PC-9 (cell line): ENCODE results near the gene FRZB. TPM values are rescaled to one million over a fixed set of nuclear protein-coding genes. Genes with fewer than 3 reads are reported as not detected.

Source experiments
- BruUV-seq: library from RNA; stranded (reverse); fragments of 400-500 nt; replicated peaks from 2 replicates; lab custom pipeline; 2021; lab: Mats Ljungman, UMichigan
- CTCF ChIA-PET: fragments of 300-600 bp; sonication (Branson Sonifier 250); formaldehyde crosslinking; loops from one replicate; lab custom pipeline; 2022; ENCODE audit warnings: antibody characterized with exemption; lab: Charles Lee
- POLR2A ChIA-PET: fragments of 300-600 bp; sonication (Branson Sonifier 250); formaldehyde crosslinking; loops from one replicate; lab custom pipeline; 2022; ENCODE audit warnings: antibody characterized with exemption; ENCODE audit not compliant: unreplicated experiment; lab: Charles Lee
- DNase-seq, 2 experiments: peaks; one replicate each; pipeline versions ENCODE4 v3.0.0 to v3.0.0-alpha.2; 2015 to 2022; ENCODE audit warnings: mixed read lengths in 1 of 2
- H2AFZ ChIP-seq: fragments of 200-600 bp; sonication (generic); 2 replicates; pipeline ENCODE4 v1.8.1; 2017; ENCODE audit warnings: antibody characterized with exemption
- H3F3A ChIP-seq: fragments of 200-600 bp; sonication (generic); 2 replicates; pipeline ENCODE4 v1.8.1; 2017; ENCODE audit warnings: antibody characterized with exemption, mild to moderate bottlenecking, low read depth; ENCODE audit not compliant: insufficient read depth
- H3K27ac ChIP-seq: fragments of 200-600 bp; sonication (generic); 2 replicates; pipeline ENCODE4 v1.6.1; 2016; ENCODE audit warnings: mixed run types
- H3K27me3 ChIP-seq: fragments of 200-600 bp; sonication (generic); 2 replicates; pipeline ENCODE4 v1.6.1; 2016; ENCODE audit warnings: low read depth, mixed run types; ENCODE audit not compliant: insufficient read depth
- H3K36me3 ChIP-seq: fragments of 200-600 bp; sonication (generic); 2 replicates; pipeline ENCODE4 v1.6.1; 2016; ENCODE audit warnings: low read depth, mixed run types
- H3K4me1 ChIP-seq: fragments of 200-600 bp; sonication (generic); replicated peaks from 2 replicates; pipeline ENCODE4 v1.6.1; 2016; ENCODE audit warnings: mixed run types; ENCODE audit not compliant: insufficient read depth
- H3K4me2 ChIP-seq: fragments of 200-600 bp; sonication (generic); 2 replicates; pipeline ENCODE4 v1.6.1; 2017; ENCODE audit warnings: mixed run types
- H3K4me3 ChIP-seq: fragments of 200-600 bp; sonication (generic); 2 replicates; pipeline ENCODE4 v1.6.1; 2016; ENCODE audit warnings: mixed run types
- H3K79me2 ChIP-seq: fragments of 200-600 bp; sonication (generic); 2 replicates; pipeline ENCODE4 v1.6.1; 2017; ENCODE audit warnings: low read depth, mixed run types
- H3K9me2 ChIP-seq: fragments of 200-600 bp; sonication (generic); 2 replicates; pipeline ENCODE4 v1.8.1; 2017; ENCODE audit warnings: mild to moderate bottlenecking; ENCODE audit not compliant: insufficient read depth
- H3K9me3 ChIP-seq: fragments of 200-600 bp; sonication (generic); 2 replicates; pipeline ENCODE4 v1.8.1; 2016; ENCODE audit warnings: low read depth; ENCODE audit not compliant: insufficient read depth
- H4K20me1 ChIP-seq: fragments of 200-600 bp; sonication (generic); 2 replicates; pipeline ENCODE4 v1.8.1; 2017; ENCODE audit not compliant: insufficient read depth
- CTCF ChIP-seq: fragments of 200-600 bp; sonication (generic); conservative IDR thresholded peaks from 2 replicates; pipeline ENCODE4 v1.6.1; 2017; ENCODE audit warnings: mixed run types, antibody characterized with exemption, mild to moderate bottlenecking, moderate library complexity
- EZH2 ChIP-seq: fragments of 200-600 bp; sonication (generic); IDR thresholded peaks from 2 replicates; pipeline ENCODE4 v1.8.0; 2017; ENCODE audit warnings: antibody characterized with exemption, low read depth
- intact Hi-C: fragments of 100-400 bp; cut with micrococcal nuclease; formaldehyde crosslinking; loops from one replicate; pipeline ENCODE4 v1.10.0; 2022; ENCODE audit not compliant: unreplicated experiment
- total RNA-seq: library from RNA; stranded (reverse); gene quantifications from 2 replicates; pipeline ENCODE4 v1.2.3, GENCODE V29; 2021

Gene FRZB
- total RNA-seq, 1 experiment from 2014 or later = 0.15 TPM

DNA sequence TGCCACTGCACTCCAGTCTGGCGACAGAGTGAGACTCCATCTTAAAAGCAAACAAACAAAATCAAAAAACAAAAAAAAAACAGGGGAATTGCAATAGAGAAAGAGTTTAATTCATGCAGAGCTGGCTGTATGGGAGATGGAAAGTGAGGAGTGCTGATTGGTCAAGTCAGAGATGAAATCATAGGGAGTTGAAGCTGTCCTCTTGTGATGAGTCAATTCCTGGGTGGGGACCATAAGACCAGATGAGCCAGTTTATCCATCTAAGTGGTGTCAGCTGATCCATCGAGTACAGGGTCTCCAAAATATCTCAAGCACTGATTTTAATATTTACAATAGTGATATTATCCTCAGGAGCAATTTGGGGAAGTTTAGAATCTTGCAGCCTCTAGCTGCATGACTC, 45.3 kb downstream of the FRZB start:
- Histone ChIP-seq H3K9me2 (no peaks in the 10 kb centered on the region), H3K9me3 (no peaks in the 10 kb centered on the region), H3K79me2 (no peaks in the 10 kb centered on the region), H3K27me3 (no peaks in the 10 kb centered on the region), H4K20me1 (no peaks in the 10 kb centered on the region), H3K27ac (no peak overlapping the region), H3K4me1 (no peaks in the 10 kb centered on the region), H3K4me3 (no peak overlapping the region), H2AFZ (no peak overlapping the region), H3K36me3 (no peaks in the 10 kb centered on the region), H3F3A (no peaks in the 10 kb centered on the region), H3K4me2 (no peak overlapping the region)
- ChIA-PET CTCF (no interaction called here), POLR2A (no interaction called here)
- TF ChIP-seq CTCF (no peak), EZH2 (no peak)
- DNase-seq = no peak
- intact Hi-C loops = no loop called here
- no TSS peak for BruUV-seq

DNA sequence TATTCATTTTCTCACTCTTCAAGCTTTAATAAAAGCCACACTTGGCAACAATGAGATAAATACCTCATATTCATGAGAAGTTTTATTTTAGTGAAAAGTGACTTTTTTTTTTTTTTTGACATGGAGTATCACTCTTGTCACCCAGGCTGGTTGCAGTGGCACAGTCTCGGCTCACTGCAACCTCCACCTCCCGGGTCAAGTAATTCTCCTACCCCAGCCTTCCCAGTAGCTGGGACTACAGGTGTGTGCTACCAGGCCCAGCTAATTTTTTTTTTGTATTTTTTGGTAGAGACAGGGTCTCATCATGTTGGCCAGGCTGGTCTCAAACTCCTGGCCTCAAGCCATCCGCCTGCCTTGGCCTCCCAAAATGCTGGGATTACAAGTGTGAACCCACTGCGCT, 47.0 kb downstream of the FRZB start:
- H3K27me3 ChIP-seq = no peaks in the 10 kb centered on the region
- intact Hi-C loops = no loop called here
- CTCF ChIA-PET = no interaction called here
- no peaks in the 10 kb centered on the region for H3K9me2 ChIP-seq
- BruUV-seq = no TSS peak
- H3K4me2 ChIP-seq = no peak overlapping the region
- no peak overlapping the region for H3K4me3 ChIP-seq
- POLR2A ChIA-PET = no interaction called here
- H3K36me3 ChIP-seq = no peaks in the 10 kb centered on the region
- DNase-seq = no peak
- no peak overlapping the region for H3K27ac ChIP-seq
- no peaks in the 10 kb centered on the region for H3F3A ChIP-seq
- H3K9me3 ChIP-seq = no peaks in the 10 kb centered on the region
- no peaks in the 10 kb centered on the region for H3K79me2 ChIP-seq
- H2AFZ ChIP-seq = no peak overlapping the region
- H3K4me1 ChIP-seq = no peaks in the 10 kb centered on the region
- H4K20me1 ChIP-seq = no peaks in the 10 kb centered on the region
- TF ChIP-seq CTCF (no peak), EZH2 (no peak)

DNA sequence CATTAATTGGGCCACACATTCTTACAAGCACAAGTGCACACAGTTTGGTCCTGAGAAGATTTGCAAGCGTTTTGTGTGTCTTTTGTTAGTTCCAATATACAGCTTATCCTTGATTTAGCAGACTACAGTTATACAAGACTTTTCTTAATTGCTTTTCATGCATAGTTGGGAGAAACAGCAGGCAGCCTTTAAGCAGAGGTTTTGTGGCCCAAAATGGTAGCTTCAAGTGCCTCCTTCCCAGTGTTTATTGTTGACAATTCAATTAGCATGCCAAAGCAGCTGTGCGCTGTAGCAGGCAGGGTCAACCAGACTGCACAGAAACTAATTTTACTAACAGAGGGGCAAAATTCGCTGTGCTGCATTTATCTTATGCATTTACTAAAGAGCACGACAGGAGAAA, 47.5 kb downstream of the FRZB start:
- Histone ChIP-seq H3K4me3 (no peak overlapping the region), H3K4me1 (no peaks in the 10 kb centered on the region), H3K4me2 (no peak overlapping the region), H3K9me2 (no peaks in the 10 kb centered on the region), H4K20me1 (no peaks in the 10 kb centered on the region), H3K36me3 (no peaks in the 10 kb centered on the region), H3K9me3 (no peaks in the 10 kb centered on the region), H3K27ac (no peak overlapping the region), H3F3A (no peaks in the 10 kb centered on the region), H2AFZ (peak overlapping the region; percentile 23; the same call in 1 of the 2 replicates), H3K27me3 (no peaks in the 10 kb centered on the region), H3K79me2 (no peaks in the 10 kb centered on the region)
- no peak for DNase-seq
- no peak for TF ChIP-seq CTCF
- no peak for TF ChIP-seq EZH2
- CTCF ChIA-PET = no interaction called here
- BruUV-seq = no TSS peak
- POLR2A ChIA-PET = no interaction called here
- intact Hi-C loops = no loop called here
